BJ (cell line): ENCODE measurements around the gene PHF2. TPM values are rescaled to one million over a fixed set of nuclear protein-coding genes. Genes with fewer than 3 reads are reported as not detected.
"Not testable (repeated sequence)": the region's sequence is repeated elsewhere in the genome, so short reads cannot be mapped to it uniquely, and the experiment has no call there.

Experiments used
- CTCF ChIA-PET: fragments of 350-600 bp; formaldehyde crosslinking; extraction: SDS; loops from one replicate; lab custom pipeline; 2021; ENCODE audit warnings: antibody characterized with exemption, inconsistent platforms; lab: Yijun Ruan, JAX
- POLR2A ChIA-PET: fragments of 300-600 bp; sonication (Branson Sonifier 250); formaldehyde crosslinking; extraction: SDS; loops from one replicate; lab custom pipeline; 2021; ENCODE audit warnings: antibody characterized with exemption; lab: Charles Lee
- DNase-seq: peaks from one replicate; pipeline ENCODE4 v3.0.0-alpha.2; 2011; ENCODE audit warnings: low read depth
- H3K27me3 ChIP-seq: 2 replicates; pipeline ENCODE4 v1.6.0; 2011; ENCODE audit warnings: low read length; ENCODE audit not compliant: control insufficient read depth, insufficient read depth
- H3K36me3 ChIP-seq: 2 replicates; pipeline ENCODE4 v1.5.1; 2011; ENCODE audit warnings: low read length; ENCODE audit not compliant: control insufficient read depth, insufficient read depth
- H3K4me3 ChIP-seq: 2 replicates; pipeline ENCODE4 v1.5.1; 2011; ENCODE audit warnings: low read depth, mild to moderate bottlenecking, control low read depth, low read length
- polyA plus RNA-seq: library from polyadenylated mRNA; depleted of rRNA; stranded (reverse); fragments of >200 nt; gene quantifications from 2 replicates; pipeline ENCODE4 v1.2.3, GENCODE V29; 2011
- TF ChIP-seq, protein P1 (sequence below): IDR thresholded peaks from 2 replicates; pipeline ENCODE4 v1.5.1; 2011; ENCODE audit warnings: low read depth, mild to moderate bottlenecking, control low read depth, inconsistent platforms, low read length, moderate library complexity; ENCODE audit not compliant: insufficient read depth

The PHF2 gene
- polyA plus RNA-seq, 1 experiment = 9.4 TPM

- DNase-seq = no peak
- TF ChIP-seq, protein P1, sequence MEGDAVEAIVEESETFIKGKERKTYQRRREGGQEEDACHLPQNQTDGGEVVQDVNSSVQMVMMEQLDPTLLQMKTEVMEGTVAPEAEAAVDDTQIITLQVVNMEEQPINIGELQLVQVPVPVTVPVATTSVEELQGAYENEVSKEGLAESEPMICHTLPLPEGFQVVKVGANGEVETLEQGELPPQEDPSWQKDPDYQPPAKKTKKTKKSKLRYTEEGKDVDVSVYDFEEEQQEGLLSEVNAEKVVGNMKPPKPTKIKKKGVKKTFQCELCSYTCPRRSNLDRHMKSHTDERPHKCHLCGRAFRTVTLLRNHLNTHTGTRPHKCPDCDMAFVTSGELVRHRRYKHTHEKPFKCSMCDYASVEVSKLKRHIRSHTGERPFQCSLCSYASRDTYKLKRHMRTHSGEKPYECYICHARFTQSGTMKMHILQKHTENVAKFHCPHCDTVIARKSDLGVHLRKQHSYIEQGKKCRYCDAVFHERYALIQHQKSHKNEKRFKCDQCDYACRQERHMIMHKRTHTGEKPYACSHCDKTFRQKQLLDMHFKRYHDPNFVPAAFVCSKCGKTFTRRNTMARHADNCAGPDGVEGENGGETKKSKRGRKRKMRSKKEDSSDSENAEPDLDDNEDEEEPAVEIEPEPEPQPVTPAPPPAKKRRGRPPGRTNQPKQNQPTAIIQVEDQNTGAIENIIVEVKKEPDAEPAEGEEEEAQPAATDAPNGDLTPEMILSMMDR = no peak
- Histone ChIP-seq H3K36me3 (peaks cover 9% of the 10 kb centered on the region), H3K4me3 (no peak overlapping the region), H3K27me3 (no peaks in the 10 kb centered on the region)
- CTCF ChIA-PET = interaction anchor here (1.4 kb wide), 1 partner anchor 16 kb away, joined by 5 read pairs; no protein-coding TSS in a partner anchor
- POLR2A ChIA-PET = no interaction called here
These were observed 89.5 kb downstream of the PHF2 start for GRCh38 chr9:93665637-93666438.

DNA sequence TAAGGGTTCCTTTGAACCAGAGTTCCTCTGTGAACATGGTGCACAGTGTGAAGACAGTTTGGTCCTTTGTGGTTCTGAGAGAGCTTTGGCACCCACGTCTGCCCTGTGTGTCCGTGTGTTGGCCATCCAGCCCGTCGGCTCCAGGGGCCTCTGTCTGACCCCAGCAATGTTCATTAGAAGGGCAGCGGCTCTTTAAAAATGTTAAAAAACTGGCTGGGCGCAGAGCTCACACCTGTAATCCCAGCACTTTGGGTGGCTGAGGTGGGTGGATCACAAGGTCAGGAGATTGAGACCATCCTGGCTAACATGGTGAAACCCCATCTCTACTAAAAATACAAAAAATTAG, 90.0 kb downstream of the PHF2 start:
- CTCF ChIA-PET, POLR2A ChIA-PET: not testable (repeated sequence)

DNA sequence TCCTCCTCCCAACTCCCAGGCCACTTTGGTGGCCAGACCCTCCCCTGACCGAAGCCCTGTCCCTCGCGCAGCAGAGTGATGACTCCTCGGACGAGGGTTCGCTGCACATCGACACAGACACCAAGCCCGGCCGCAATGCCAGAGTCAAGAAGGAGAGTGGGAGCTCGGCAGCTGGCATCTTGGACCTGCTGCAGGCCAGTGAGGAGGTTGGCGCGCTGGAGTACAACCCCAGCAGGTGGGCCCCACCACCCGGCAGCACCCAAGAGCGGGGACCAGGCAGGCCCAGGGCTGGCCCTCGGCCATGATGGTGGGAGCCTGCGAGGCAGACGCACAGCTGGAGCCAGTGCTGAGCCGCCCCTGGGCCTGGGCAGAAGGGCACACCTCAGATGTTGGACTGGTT, 90.6 kb downstream of the PHF2 start:
- Histone ChIP-seq H3K4me3 (no peak overlapping the region), H3K27me3 (no peaks in the 10 kb centered on the region), H3K36me3 (peaks cover 9% of the 10 kb centered on the region)
- ChIA-PET POLR2A (no interaction called here), CTCF (interaction anchor here (1.5 kb wide), 1 partner anchor 15 kb away, joined by 9 read pairs; no protein-coding TSS in a partner anchor)
- DNase-seq = no peak
- TF ChIP-seq, protein P1 = no peak

More for the DNA sequence above, 90.0 kb downstream of the PHF2 start:
- DNase-seq, H3K27me3 ChIP-seq, H3K36me3 ChIP-seq, H3K4me3 ChIP-seq: not testable (repeated sequence)

DNA sequence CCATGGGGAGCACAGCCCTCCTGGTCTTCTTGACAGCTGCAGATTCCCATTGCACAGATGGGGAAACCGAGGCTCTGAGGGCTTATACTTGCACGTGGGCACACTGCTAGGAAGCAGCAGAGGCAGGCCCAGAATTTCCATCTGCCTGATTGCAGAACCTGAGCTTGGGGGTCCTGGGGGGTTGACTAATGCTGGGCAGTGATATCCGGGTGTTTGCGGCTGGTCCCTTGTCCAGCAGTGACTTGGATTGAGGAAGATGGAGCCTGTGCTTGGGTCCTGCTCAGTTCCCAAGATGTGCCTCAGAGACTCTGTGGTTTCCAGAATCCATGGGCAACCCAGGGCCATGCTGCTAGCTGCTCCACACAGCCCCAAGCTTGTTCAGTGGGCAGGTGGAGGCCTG, 91.2 kb downstream of the PHF2 start:
- Histone ChIP-seq H3K27me3 (no peaks in the 10 kb centered on the region), H3K36me3 (peaks cover 9% of the 10 kb centered on the region), H3K4me3 (no peak overlapping the region)
- DNase-seq = no peak
- POLR2A ChIA-PET = no interaction called here
- TF ChIP-seq, protein P1 = no peak
- CTCF ChIA-PET = interaction anchor here (1.5 kb wide), 1 partner anchor 14 kb away, joined by 9 read pairs; no protein-coding TSS in a partner anchor

- TF ChIP-seq, protein P1 = no peak
- Histone ChIP-seq H3K27me3 (no peaks in the 10 kb centered on the region), H3K4me3 (no peak overlapping the region), H3K36me3 (peaks cover 11% of the 10 kb centered on the region; the same call in 1 of the 2 replicates)
- no peak for DNase-seq
- ChIA-PET POLR2A (no interaction called here), CTCF (interaction anchor here (1.5 kb wide), 1 partner anchor 14 kb away, joined by 9 read pairs; no protein-coding TSS in a partner anchor)
These were observed 92.0 kb downstream of the PHF2 start for GRCh38 chr9:93668261-93668871.
